ENCODE measurements around the gene DNM1L. TPM values are rescaled to one million over a fixed set of nuclear protein-coding genes. Genes with fewer than 3 reads are reported as not detected.

Gene DNM1L
- polyA plus RNA-seq, 1 of the 3 experiments (the other 2 are of a cell fraction) = 26.6 TPM

- no peak overlapping the region for H3K4me2 ChIP-seq
- no peaks in the 10 kb centered on the region for H3K36me3 ChIP-seq (replicated peaks in 1 of 2; ENCODE audit: control insufficient read depth in 1 of 2, insufficient read depth in 2 of 2, low read length in 1 of 2)
- H2AFZ ChIP-seq (ENCODE audit: low read depth) = no peak overlapping the region
- H3K9me3 ChIP-seq = no peaks in the 10 kb centered on the region
- no peak for DNase-seq
- H3K4me3 ChIP-seq (ENCODE audit: low read depth in 2 of 2, low read length in 1 of 2) = no peak overlapping the region
- H3K9me2 ChIP-seq = no peaks in the 10 kb centered on the region
- ChIA-PET CTCF (interaction anchor here (1.7 kb wide), 1 partner anchor 33 kb away, joined by 5 read pairs; the partner anchor contains the start of gene YARS2), POLR2A (no interaction called here)
- H3K9ac ChIP-seq = no peak overlapping the region
- TF ChIP-seq EP300 (IDR thresholded peaks at IDR 0.05; ENCODE audit: borderline replicate concordance in 1 of 2, low read depth in 1 of 2, low read length in 1 of 2) (no peak), FOSL2 (IDR thresholded peaks at IDR 0.05; ENCODE audit: borderline replicate concordance, low read depth) (no peak), RFX5 (IDR thresholded peaks at IDR 0.05; ENCODE audit: low read length) (no peak), RXRA (IDR thresholded peaks at IDR 0.05; ENCODE audit: borderline replicate concordance, low read depth) (no peak), USF1 (IDR thresholded peaks at IDR 0.05; ENCODE audit: borderline replicate concordance, low read depth) (no peak), NFIC (IDR thresholded peaks at IDR 0.05; ENCODE audit: borderline replicate concordance) (no peak), TCF12 (IDR thresholded peaks at IDR 0.05) (no peak), RCOR1 (IDR thresholded peaks at IDR 0.05; ENCODE audit: low read length) (no peak), JUND (IDR thresholded peaks at IDR 0.05) (no peak), MEF2A (IDR thresholded peaks at IDR 0.05; ENCODE audit: borderline replicate concordance, low read depth) (no peak), GATA2 (CRISPR knock-in tag; IDR thresholded peaks at IDR 0.05) (no peak), RAD21 (IDR thresholded peaks at IDR 0.05; ENCODE audit: low read length) (no peak)
- TF ChIP-seq, protein P1, sequence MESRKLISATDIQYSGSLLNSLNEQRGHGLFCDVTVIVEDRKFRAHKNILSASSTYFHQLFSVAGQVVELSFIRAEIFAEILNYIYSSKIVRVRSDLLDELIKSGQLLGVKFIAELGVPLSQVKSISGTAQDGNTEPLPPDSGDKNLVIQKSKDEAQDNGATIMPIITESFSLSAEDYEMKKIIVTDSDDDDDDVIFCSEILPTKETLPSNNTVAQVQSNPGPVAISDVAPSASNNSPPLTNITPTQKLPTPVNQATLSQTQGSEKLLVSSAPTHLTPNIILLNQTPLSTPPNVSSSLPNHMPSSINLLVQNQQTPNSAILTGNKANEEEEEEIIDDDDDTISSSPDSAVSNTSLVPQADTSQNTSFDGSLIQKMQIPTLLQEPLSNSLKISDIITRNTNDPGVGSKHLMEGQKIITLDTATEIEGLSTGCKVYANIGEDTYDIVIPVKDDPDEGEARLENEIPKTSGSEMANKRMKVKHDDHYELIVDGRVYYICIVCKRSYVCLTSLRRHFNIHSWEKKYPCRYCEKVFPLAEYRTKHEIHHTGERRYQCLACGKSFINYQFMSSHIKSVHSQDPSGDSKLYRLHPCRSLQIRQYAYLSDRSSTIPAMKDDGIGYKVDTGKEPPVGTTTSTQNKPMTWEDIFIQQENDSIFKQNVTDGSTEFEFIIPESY (IDR thresholded peaks at IDR 0.05; ENCODE audit: borderline replicate concordance, low read depth) = no peak
- no peaks in the 10 kb centered on the region for H4K20me1 ChIP-seq (ENCODE audit: insufficient read depth)
- H3K27ac ChIP-seq (ENCODE audit: low read depth in 2 of 2, low read length in 1 of 2) = no peak overlapping the region
- no peaks in the 10 kb centered on the region for H3K79me2 ChIP-seq (ENCODE audit: insufficient read depth)
- H3F3A ChIP-seq (replicated peaks; ENCODE audit: insufficient read depth) = no peaks in the 10 kb centered on the region
- no peaks in the 10 kb centered on the region for H3K4me1 ChIP-seq (ENCODE audit: control insufficient read depth in 1 of 2, insufficient read depth in 2 of 2, low read depth in 1 of 2, low read length in 1 of 2)
- H3K27me3 ChIP-seq (ENCODE audit: insufficient read depth) = no peaks in the 10 kb centered on the region
Observed at GRCh38 chr12:32789446-32789845, 110.3 kb downstream of the DNM1L start.

DNA sequence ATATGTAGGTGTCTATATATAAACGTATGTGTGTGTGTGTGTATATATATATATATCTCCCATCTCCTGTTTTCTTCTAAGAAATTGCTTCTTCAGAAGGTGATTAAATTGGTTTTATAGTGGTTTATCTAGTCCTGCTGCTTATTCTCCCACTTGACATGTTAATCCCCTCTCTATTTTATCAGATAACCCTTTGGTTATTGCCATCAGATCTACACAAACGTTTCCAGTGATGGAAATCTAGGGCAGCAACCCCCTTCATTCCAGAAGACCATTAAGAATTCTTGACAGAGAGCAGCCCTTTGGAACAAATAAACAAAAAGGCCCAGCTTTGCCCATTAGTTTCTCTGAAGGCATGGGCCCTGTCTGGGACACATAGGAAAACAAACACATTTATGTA is 110.8 kb downstream of the DNM1L start:
- ChIA-PET POLR2A (no interaction called here), CTCF (no interaction called here)
- no peak for TF ChIP-seq RAD21 (IDR thresholded peaks at IDR 0.05; ENCODE audit: low read length)
- no peak for TF ChIP-seq SIN3A (IDR thresholded peaks at IDR 0.05; ENCODE audit: borderline replicate concordance, low read depth, low read length)
- H3K27me3 ChIP-seq (ENCODE audit: insufficient read depth) = no peaks in the 10 kb centered on the region
- H3K4me3 ChIP-seq (ENCODE audit: low read depth in 2 of 2, low read length in 1 of 2) = no peak overlapping the region
- no peaks in the 10 kb centered on the region for H3K9me3 ChIP-seq
- H3K9me2 ChIP-seq = no peaks in the 10 kb centered on the region
- H3K9ac ChIP-seq = no peak overlapping the region
- no peaks in the 10 kb centered on the region for H3F3A ChIP-seq (replicated peaks; ENCODE audit: insufficient read depth)
- no peak overlapping the region for H2AFZ ChIP-seq (ENCODE audit: low read depth)
- no peak overlapping the region for H3K27ac ChIP-seq (ENCODE audit: low read depth in 2 of 2, low read length in 1 of 2)
- WGBS (ENCODE audit: low lambda C conversion rate) = 29% methylated on average over 2 of the region's 2 CpGs
- DNase-seq = no peak
- no peaks in the 10 kb centered on the region for H3K4me1 ChIP-seq (ENCODE audit: control insufficient read depth in 1 of 2, insufficient read depth in 2 of 2, low read depth in 1 of 2, low read length in 1 of 2)
- H3K36me3 ChIP-seq (replicated peaks in 1 of 2; ENCODE audit: control insufficient read depth in 1 of 2, insufficient read depth in 2 of 2, low read length in 1 of 2) = no peaks in the 10 kb centered on the region
- H4K20me1 ChIP-seq (ENCODE audit: insufficient read depth) = no peaks in the 10 kb centered on the region
- no peak overlapping the region for H3K4me2 ChIP-seq
- no peaks in the 10 kb centered on the region for H3K79me2 ChIP-seq (ENCODE audit: insufficient read depth)

Data from SK-N-SH (cell line).